ENCODE measurements around the gene ACAA1. TPM values are rescaled to one million over a fixed set of nuclear protein-coding genes. Genes with fewer than 3 reads are reported as not detected.

ACAA1 gene
- total and polyA plus RNA-seq, 2 of the 13 experiments (the other 11 are each of a cell fraction or from before 2014, with no cell fraction given), result 60.8 to 188 TPM

GRCh38 chr3:38130631-38131065 is 6.3 kb downstream of the ACAA1 start (continued):
- TF ChIP-seq HMGXB3 (CRISPR knock-in tag; IDR thresholded peaks at IDR 0.05; ENCODE audit: borderline replicate concordance) (no peak), MXD1 (CRISPR knock-in tag; IDR thresholded peaks at IDR 0.05) (no peak), DR1 (CRISPR knock-in tag; IDR thresholded peaks at IDR 0.05) (no peak), RBFOX2 (IDR thresholded peaks at IDR 0.05; ENCODE audit: low read depth, low read length) (no peak), CBX5 (CRISPR knock-in tag; IDR thresholded peaks at IDR 0.05; ENCODE audit: borderline replicate concordance) (no peak), MAFG (CRISPR knock-in tag; IDR thresholded peaks at IDR 0.05) (no peak), ZNF598 (CRISPR knock-in tag; IDR thresholded peaks at IDR 0.05; ENCODE audit: borderline replicate concordance) (no peak), CREM (IDR thresholded peaks at IDR 0.05) (peak; percentile 60; the same call in 1 of the 2 replicates), CREM (CRISPR knock-in tag; IDR thresholded peaks at IDR 0.05) (no peak), TFDP1 (CRISPR knock-in tag; IDR thresholded peaks at IDR 0.05; ENCODE audit: borderline replicate concordance) (no peak), SYNCRIP (IDR thresholded peaks at IDR 0.05; ENCODE audit: insufficient read depth, low read depth, low read length) (no peak), PBX3 (CRISPR knock-in tag; IDR thresholded peaks at IDR 0.05; ENCODE audit: borderline replicate concordance) (no peak), ARID3A (IDR thresholded peaks at IDR 0.05; ENCODE audit: low read depth, low read length) (no peak), MAFF (IDR thresholded peaks at IDR 0.05; ENCODE audit: low read depth, low read length) (no peak), ZNF549 (CRISPR knock-in tag; IDR thresholded peaks at IDR 0.05) (no peak), ZNF564 (CRISPR knock-in tag; IDR thresholded peaks at IDR 0.05) (no peak), ZBTB14 (CRISPR knock-in tag; IDR thresholded peaks at IDR 0.05) (no peak), MTERF4 (CRISPR knock-in tag; IDR thresholded peaks at IDR 0.05) (no peak), ZNF263 (CRISPR knock-in tag; IDR thresholded peaks at IDR 0.05) (no peak), ZNF713 (CRISPR knock-in tag; IDR thresholded peaks at IDR 0.05) (no peak)
